Mesenchymal stem cell (in vitro differentiated cells and primary cell): ENCODE results near the gene C1orf116.
A peak's percentile ranks its signal among the peaks of the same experiment; 100 is the strongest.

Experiments
- DNase-seq: peaks from one replicate; pipeline ENCODE4 v3.0.0-alpha.2; 2013
- H2AFZ ChIP-seq: one replicate; pipeline ENCODE4 v1.6.1; 2013; ENCODE audit warnings: low read depth, mild to moderate bottlenecking, control low read depth, inconsistent platforms, low read length, moderate library complexity
- H2AK5ac ChIP-seq: 2 replicates; pipeline ENCODE4 v1.6.1; 2013; ENCODE audit warnings: low read length, moderate library complexity, mild to moderate bottlenecking, inconsistent platforms; ENCODE audit not compliant: severe bottlenecking
- H2BK120ac ChIP-seq: one replicate; pipeline ENCODE4 v1.6.1; 2013; ENCODE audit warnings: low read depth, mild to moderate bottlenecking, inconsistent platforms, low read length, moderate library complexity
- H2BK12ac ChIP-seq, 2 experiments: one replicate each; pipeline ENCODE4 v1.6.1; 2013; ENCODE audit warnings: inconsistent platforms in 2 of 2, low read length in 2 of 2, mild to moderate bottlenecking in 2 of 2, moderate library complexity in 2 of 2, control low read depth in 1 of 2
- H2BK15ac ChIP-seq: one replicate; pipeline ENCODE4 v1.6.1; 2013; ENCODE audit warnings: mild to moderate bottlenecking, low read depth, inconsistent platforms; ENCODE audit not compliant: poor library complexity, severe bottlenecking
- H2BK5ac ChIP-seq: 2 replicates; pipeline ENCODE4 v1.6.1; 2013; ENCODE audit warnings: low read depth, mild to moderate bottlenecking, low read length, control low read depth, inconsistent platforms; ENCODE audit not compliant: poor library complexity, severe bottlenecking
- H3K14ac ChIP-seq, 2 experiments: one replicate each; pipeline ENCODE4 v1.6.1; 2013; ENCODE audit warnings: inconsistent platforms in 2 of 2, low read length in 2 of 2, control low read depth in 1 of 2, mild to moderate bottlenecking in 1 of 2, moderate library complexity in 1 of 2
- H3K18ac ChIP-seq, 2 experiments: one replicate each; pipeline ENCODE4 v1.6.1; 2013; ENCODE audit warnings: inconsistent platforms in 2 of 2, low read length in 2 of 2, control low read depth in 1 of 2, low read depth in 1 of 2, mild to moderate bottlenecking in 1 of 2
- H3K23ac ChIP-seq, 2 experiments: one replicate each; pipeline ENCODE4 v1.6.1; 2013; ENCODE audit warnings: inconsistent platforms in 2 of 2, low read length in 2 of 2, mild to moderate bottlenecking in 2 of 2, moderate library complexity in 2 of 2, control low read depth in 1 of 2
- H3K27ac ChIP-seq: 2 replicates; pipeline ENCODE4 v1.5.1; 2013; ENCODE audit warnings: mild to moderate bottlenecking, moderate library complexity, low read length, control low read depth, inconsistent platforms; ENCODE audit not compliant: poor library complexity, severe bottlenecking
- H3K27me3 ChIP-seq, 2 experiments: 2 replicates each; pipeline versions ENCODE4 v1.6.1 to v1.7.0; 2013; ENCODE audit warnings: low read length in 2 of 2, mild to moderate bottlenecking in 2 of 2, moderate library complexity in 2 of 2, control low read depth in 1 of 2, inconsistent platforms in 1 of 2; ENCODE audit not compliant: control insufficient read depth in 1 of 2, insufficient read depth in 1 of 2
- H3K36me3 ChIP-seq, 2 experiments: 2 replicates each; pipeline versions ENCODE4 v1.6.1 to v1.7.0; 2013; ENCODE audit warnings: low read length in 2 of 2, control low read depth in 1 of 2, inconsistent platforms in 1 of 2, low read depth in 1 of 2, mild to moderate bottlenecking in 1 of 2; ENCODE audit not compliant: insufficient read depth in 2 of 2, control insufficient read depth in 1 of 2
- H3K4ac ChIP-seq, 2 experiments: one replicate each; pipeline ENCODE4 v1.6.1; 2013; ENCODE audit warnings: inconsistent platforms in 2 of 2, low read length in 2 of 2, mild to moderate bottlenecking in 2 of 2, moderate library complexity in 2 of 2, control low read depth in 1 of 2, low read depth in 1 of 2
- H3K4me1 ChIP-seq: 2 replicates; pipeline ENCODE4 v1.6.1; 2013; ENCODE audit warnings: low read depth, low read length, control low read depth; ENCODE audit not compliant: control insufficient read depth, insufficient read depth
- H3K4me2 ChIP-seq: 2 replicates; pipeline ENCODE4 v1.6.1; 2013; ENCODE audit warnings: low read length, mild to moderate bottlenecking, inconsistent platforms; ENCODE audit not compliant: poor library complexity, severe bottlenecking
- H3K4me3 ChIP-seq, 2 experiments: 2 replicates each; pipeline versions ENCODE4 v1.5.1 to v1.7.0; 2013; ENCODE audit warnings: low read length in 2 of 2, mild to moderate bottlenecking in 2 of 2, control low read depth in 1 of 2, low read depth in 1 of 2; ENCODE audit not compliant: insufficient read depth in 1 of 2
- H3K79me1 ChIP-seq: replicated peaks from 2 replicates; pipeline ENCODE4 v1.6.1; 2013; ENCODE audit warnings: mild to moderate bottlenecking, control low read depth, low read length, inconsistent platforms; ENCODE audit not compliant: poor library complexity, severe bottlenecking
- H3K9ac ChIP-seq: 2 replicates; pipeline ENCODE4 v1.7.0; 2013; ENCODE audit warnings: mild to moderate bottlenecking, low read length, moderate library complexity
- H3K9me3 ChIP-seq: 2 replicates; pipeline ENCODE4 v1.7.0; 2013; ENCODE audit warnings: mild to moderate bottlenecking, low read length; ENCODE audit not compliant: control insufficient read depth
- H4K8ac ChIP-seq: one replicate; pipeline ENCODE4 v1.6.1; 2013; ENCODE audit warnings: inconsistent platforms, mild to moderate bottlenecking, low read length, moderate library complexity
- H4K91ac ChIP-seq: one replicate; pipeline ENCODE4 v1.6.1; 2013; ENCODE audit warnings: mild to moderate bottlenecking, low read length, inconsistent platforms
- WGBS: methylation state at CpG from one replicate; pipeline ENCODE4 v1.1.7; 2013; ENCODE audit warnings: mixed read lengths; 5-methylcytosine and 5-hydroxymethylcytosine counted together

The C1orf116 gene

GRCh38 chr1:206982216-206982615, 50.3 kb downstream of the C1orf116 start:
- Histone ChIP-seq H3K27me3 (peaks cover 32 to 42% of the 10 kb centered on the region in 2 experiments), H3K14ac (no peak overlapping the region), H2BK120ac (no peak overlapping the region), H3K4me1 (no peaks in the 10 kb centered on the region), H2AFZ (no peak overlapping the region), H3K79me1 (no peaks in the 10 kb centered on the region), H2BK15ac (no peak overlapping the region), H2AK5ac (no peak overlapping the region), H3K27ac (no peak overlapping the region), H3K9ac (no peak overlapping the region), H3K36me3 (no peaks in the 10 kb centered on the region), H3K4ac (no peak overlapping the region), H3K4me3 (no peak overlapping the region), H3K4me2 (no peak overlapping the region), H2BK5ac (no peak overlapping the region), H3K23ac (no peak overlapping the region), H3K18ac (no peak overlapping the region), H2BK12ac (no peak overlapping the region), H4K8ac (no peak overlapping the region), H4K91ac (no peak overlapping the region), H3K9me3 (no peaks in the 10 kb centered on the region)
- peak; percentile 56 for DNase-seq
- WGBS, result 33% methylated on average over 4 of the region's 4 CpGs

- Histone ChIP-seq H3K14ac (no peak overlapping the region), H4K91ac (no peak overlapping the region), H2BK120ac (no peak overlapping the region), H3K4me2 (no peak overlapping the region), H2AFZ (no peak overlapping the region), H2AK5ac (no peak overlapping the region), H3K9ac (no peak overlapping the region), H3K79me1 (no peaks in the 10 kb centered on the region), H3K4me1 (no peaks in the 10 kb centered on the region), H3K27ac (no peak overlapping the region), H2BK5ac (no peak overlapping the region), H3K27me3 (peaks cover 24 to 32% of the 10 kb centered on the region in 2 experiments), H3K23ac (no peak overlapping the region), H3K4me3 (no peak overlapping the region), H2BK12ac (no peak overlapping the region), H3K36me3 (no peaks in the 10 kb centered on the region), H3K18ac (no peak overlapping the region), H2BK15ac (no peak overlapping the region), H4K8ac (no peak overlapping the region), H3K4ac (no peak overlapping the region), H3K9me3 (no peaks in the 10 kb centered on the region)
- DNase-seq, result peak; percentile 48
- 48% methylated on average over 2 of the region's 3 CpGs for WGBS
Observed at GRCh38 chr1:206979379-206980043, 53.0 kb downstream of the C1orf116 start.

DNA sequence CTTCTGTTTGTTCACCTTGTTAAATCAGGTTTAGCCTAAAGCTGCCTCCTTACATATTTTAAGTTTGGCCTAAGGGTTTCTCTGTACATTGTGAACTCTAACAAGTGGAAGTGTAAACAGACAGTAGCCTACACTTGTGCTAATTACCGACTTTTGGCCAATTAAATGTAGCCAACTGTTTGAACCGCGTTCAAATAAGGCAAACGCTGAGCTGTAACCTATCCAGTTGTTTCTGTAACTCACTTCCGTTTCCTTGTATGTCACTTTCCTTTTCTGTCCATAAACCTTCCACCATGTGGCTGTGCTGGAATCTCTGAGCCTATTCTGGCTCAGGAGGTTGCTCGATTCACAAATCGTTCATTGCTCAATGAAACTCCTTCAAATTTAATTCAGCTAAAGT, 54.3 kb downstream of the C1orf116 start:
- H2BK120ac ChIP-seq, result no peak overlapping the region
- DNase-seq, result no peak
- peaks cover 21 to 32% of the 10 kb centered on the region in 2 experiments for H3K27me3 ChIP-seq
- H3K18ac ChIP-seq, result no peak overlapping the region
- no peak overlapping the region for H2AK5ac ChIP-seq
- no peak overlapping the region for H3K4me3 ChIP-seq
- no peak overlapping the region for H2BK12ac ChIP-seq
- no peak overlapping the region for H3K9ac ChIP-seq
- H3K4ac ChIP-seq, result no peak overlapping the region
- H3K4me1 ChIP-seq, result no peaks in the 10 kb centered on the region
- H3K27ac ChIP-seq, result no peak overlapping the region
- H3K9me3 ChIP-seq, result no peaks in the 10 kb centered on the region
- no peaks in the 10 kb centered on the region for H3K79me1 ChIP-seq
- H3K23ac ChIP-seq, result no peak overlapping the region
- H2BK5ac ChIP-seq, result no peak overlapping the region
- 89% methylated on average over 7 of the region's 7 CpGs for WGBS
- H3K4me2 ChIP-seq, result no peak overlapping the region
- H4K91ac ChIP-seq, result no peak overlapping the region
- H2BK15ac ChIP-seq, result no peak overlapping the region
- H4K8ac ChIP-seq, result no peak overlapping the region
- no peak overlapping the region for H2AFZ ChIP-seq
- H3K36me3 ChIP-seq, result no peaks in the 10 kb centered on the region
- H3K14ac ChIP-seq, result no peak overlapping the region

- 50% methylated on average over 1 of the region's 1 CpG for WGBS
- Histone ChIP-seq H3K36me3 (no peaks in the 10 kb centered on the region), H3K4ac (no peak overlapping the region), H3K27ac (no peak overlapping the region), H3K79me1 (no peaks in the 10 kb centered on the region), H3K4me2 (no peak overlapping the region), H3K9ac (no peak overlapping the region), H2AK5ac (no peak overlapping the region), H3K4me3 (no peak overlapping the region), H3K18ac (no peak overlapping the region), H3K23ac (no peak overlapping the region), H3K27me3 (peaks cover 8 to 45% of the 10 kb centered on the region in 2 experiments), H2BK5ac (no peak overlapping the region), H4K91ac (no peak overlapping the region), H2BK12ac (no peak overlapping the region), H3K14ac (no peak overlapping the region), H4K8ac (no peak overlapping the region), H3K4me1 (no peaks in the 10 kb centered on the region), H2AFZ (no peak overlapping the region), H3K9me3 (no peaks in the 10 kb centered on the region), H2BK15ac (no peak overlapping the region), H2BK120ac (no peak overlapping the region)
- DNase-seq, result no peak
Observed at GRCh38 chr1:206975306-206975705, 57.2 kb downstream of the C1orf116 start.
